ENCODE data around the gene UST.

Gene UST

GRCh38 chr6:149074832-149075258, 328.0 kb downstream of the UST start:
- DNase-seq: no peak

- peak; percentile 67 for DNase-seq
Measured at GRCh38 chr6:149075616-149076354, 329.0 kb downstream of the UST start.

GRCh38 chr6:149076355-149076734, 329.5 kb downstream of the UST start:
- DNase-seq: no peak

- DNase-seq: no peak
Measured at GRCh38 chr6:149077208-149077607, 330.4 kb downstream of the UST start.

GRCh38 chr6:149078211-149078782, 331.5 kb downstream of the UST start:
- no peak for DNase-seq

DNA sequence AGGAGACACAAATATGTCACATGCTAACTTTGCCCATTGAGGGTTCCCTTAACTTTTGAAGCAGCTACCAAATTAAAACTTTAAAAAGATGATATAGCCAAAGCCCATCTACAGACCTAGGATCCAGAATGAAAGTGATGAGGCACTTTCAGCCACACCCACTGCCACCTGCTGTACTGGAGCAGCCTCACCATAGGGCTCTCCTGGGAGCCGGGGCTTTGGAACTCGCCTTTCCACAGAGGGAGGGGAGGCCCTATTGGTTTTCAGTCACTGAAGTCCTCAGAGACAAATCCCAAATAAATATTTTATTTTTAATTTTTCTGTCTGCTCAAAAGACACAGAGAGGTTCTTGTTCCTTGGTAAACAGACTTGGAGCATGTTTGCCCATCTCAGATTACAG, 332.6 kb downstream of the UST start:
- no peak for DNase-seq

DNA sequence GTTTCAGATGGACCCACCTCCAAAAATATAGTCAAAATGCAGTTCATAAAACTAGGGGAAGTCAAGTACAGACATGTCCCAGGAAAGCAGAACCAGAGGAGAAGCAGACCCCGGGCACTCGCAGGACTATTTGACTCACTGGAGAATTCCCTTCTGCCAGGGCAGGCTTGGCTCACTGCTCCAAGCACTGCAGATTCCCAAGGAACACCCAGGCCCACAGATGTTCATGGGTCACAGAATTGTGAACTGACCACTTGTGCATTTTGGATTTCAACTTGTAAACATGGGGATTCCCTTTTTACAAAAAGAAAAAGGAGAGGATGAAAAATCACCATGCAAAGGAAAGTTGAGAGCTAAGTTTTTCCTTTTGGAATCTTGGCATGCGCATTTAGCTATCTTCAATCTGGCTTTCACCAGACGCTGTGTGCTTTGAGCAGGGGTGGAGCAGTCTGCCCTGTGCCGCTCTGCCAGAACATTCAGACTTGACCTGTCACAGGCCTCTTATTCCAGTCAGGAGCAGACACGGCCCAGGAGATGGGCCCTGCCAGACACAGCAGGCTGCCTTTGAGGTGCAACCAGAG, 333.2 kb downstream of the UST start:
- DNase-seq: no peak

DNA sequence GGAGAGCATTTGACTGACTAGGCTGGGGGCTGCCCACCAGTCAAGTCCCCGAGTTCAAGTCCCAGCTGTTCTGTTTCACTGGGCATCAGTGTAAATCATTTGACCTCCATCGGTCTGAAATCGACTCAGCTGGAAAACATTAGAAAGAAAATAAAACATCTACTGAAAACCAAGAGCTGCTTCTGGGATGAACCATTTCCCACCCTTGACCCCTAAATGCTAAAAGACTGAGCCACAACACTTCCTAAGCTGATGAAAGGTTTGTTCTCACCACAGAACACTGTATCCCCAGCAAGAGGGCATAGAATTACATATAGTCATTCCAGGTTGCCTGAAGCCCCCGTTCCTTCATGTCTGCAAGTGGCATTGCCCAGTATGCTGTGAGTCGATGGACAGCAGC, 333.7 kb downstream of the UST start:
- no peak for DNase-seq

DNA sequence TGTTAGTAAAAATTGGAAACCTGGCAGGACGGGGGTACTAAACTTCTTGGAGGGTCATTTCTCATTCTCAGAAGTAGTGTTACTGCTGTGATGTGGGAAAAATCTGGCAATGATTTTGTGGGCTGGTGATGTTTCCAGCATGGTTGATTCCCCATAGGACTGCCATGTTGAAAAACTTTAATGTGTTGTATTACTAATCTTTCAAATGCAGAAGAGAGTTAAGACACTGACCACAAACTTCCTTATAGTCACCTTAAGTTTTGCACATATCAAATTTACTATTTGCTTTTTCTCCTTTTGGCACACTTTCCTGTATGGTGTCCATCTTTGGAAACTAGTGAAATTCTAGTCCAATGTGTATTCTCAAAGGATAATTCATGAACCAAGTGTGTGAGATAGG, 334.5 kb downstream of the UST start:
- DNase-seq: no peak

DNA sequence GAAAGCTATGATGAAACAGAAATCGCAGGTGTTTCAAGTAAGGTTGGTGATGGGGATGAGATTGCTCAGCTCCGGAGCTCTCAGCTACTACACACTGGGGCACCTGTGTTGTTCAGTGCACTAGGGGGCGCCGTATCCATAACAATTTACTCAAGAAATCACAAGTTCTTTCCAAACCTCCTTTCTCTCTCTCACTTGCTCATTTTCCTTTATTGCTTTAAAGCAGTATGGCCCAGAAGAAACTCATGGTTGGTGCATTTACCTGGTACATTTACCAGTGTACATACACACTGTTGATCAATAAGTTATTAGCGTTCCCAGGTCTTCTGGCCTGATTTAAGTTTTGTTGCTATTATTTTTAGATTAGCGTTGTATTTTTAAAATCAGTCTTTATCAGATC, 335.5 kb downstream of the UST start:
- peak; percentile 87 for DNase-seq

DNA sequence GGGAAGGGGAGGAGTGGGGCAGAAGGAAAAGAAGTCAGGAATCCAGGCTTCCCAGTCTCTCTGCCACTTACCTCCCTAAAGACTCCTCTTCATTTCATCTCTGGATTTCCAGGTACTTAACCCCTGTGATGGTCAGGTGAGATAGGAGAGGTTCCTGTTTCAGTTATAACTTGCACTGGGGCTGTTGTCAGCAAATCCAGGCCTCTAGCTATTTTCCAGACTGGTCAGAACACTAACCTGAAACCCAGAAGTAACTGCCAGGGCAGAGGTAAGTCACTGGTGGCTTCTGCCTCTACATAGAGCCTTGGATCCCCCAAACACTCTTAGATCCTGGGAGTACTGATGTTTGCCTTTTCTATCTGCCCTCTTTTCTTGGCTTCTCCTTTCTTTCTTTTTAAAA, 337.2 kb downstream of the UST start:
- no peak for DNase-seq

- DNase-seq: no peak
Measured at GRCh38 chr6:149084808-149085556, 338.2 kb downstream of the UST start.

- DNase-seq: no peak
Measured at GRCh38 chr6:149085557-149085938, 338.7 kb downstream of the UST start.

DNA sequence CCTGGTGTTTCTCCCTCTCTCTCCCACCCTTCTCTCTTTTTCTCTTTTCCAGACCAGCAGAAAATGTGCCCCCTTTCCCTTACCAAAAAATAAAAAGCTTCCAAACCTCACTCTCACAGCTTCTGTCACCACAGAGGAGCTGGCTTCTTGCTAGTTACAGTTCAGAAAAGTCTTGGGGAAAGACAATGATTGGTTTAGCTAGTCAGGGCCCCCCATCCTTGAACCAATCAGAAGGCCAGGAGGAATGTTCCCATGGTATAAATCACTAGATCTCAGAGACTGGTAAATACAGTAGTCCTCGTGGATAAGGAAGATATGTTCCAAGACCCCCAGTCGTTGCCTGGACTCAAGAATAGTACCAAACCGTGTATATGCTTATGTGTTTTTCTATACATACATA, 339.5 kb downstream of the UST start:
- DNase-seq: no peak

- no peak for DNase-seq
Measured at GRCh38 chr6:149087898-149088297, 341.1 kb downstream of the UST start.

GRCh38 chr6:149088361-149088760, 341.5 kb downstream of the UST start:
- no peak for DNase-seq

DNA sequence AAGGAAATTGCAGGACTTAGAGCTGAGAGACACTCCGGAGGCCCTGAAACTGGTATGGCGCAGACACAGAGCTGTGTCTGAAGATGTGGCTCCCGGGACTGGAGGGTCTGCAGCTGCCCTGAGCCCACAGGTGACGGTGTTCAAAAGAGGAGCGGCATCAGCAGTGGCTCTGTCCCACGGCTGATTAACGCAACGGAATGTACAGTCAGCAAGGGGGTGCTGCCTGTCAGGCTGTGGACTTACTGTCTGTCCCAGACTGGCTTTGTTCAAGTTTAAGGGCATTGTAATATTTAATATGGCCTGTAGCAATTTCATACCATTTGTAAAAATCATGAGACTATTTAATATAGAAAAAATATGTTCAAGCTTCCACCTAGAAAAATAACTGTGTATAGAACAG, 342.7 kb downstream of the UST start:
- DNase-seq: peak; percentile 61

DNA sequence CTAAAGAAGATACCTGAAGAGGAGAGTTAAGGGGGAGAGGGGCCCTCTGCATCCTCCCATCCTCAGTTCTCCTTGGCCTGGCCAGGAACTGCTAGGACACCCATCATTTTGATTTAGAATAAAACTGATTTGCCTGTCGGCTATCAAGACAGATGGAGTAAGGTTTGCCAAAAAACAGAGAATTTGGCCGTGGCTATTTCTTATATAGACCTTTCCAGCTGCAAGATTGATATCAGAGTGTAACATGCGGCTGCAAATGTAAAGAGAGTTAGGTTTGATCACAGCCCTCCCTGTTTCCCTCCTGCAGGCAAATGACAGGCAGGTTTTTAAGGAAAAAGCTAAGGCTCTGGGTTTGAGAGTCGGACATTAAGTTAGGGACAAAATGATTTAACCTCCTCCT, 344.1 kb downstream of the UST start:
- DNase-seq: no peak

- no peak for DNase-seq
Measured at GRCh38 chr6:149093643-149094042, 346.8 kb downstream of the UST start.

DNA sequence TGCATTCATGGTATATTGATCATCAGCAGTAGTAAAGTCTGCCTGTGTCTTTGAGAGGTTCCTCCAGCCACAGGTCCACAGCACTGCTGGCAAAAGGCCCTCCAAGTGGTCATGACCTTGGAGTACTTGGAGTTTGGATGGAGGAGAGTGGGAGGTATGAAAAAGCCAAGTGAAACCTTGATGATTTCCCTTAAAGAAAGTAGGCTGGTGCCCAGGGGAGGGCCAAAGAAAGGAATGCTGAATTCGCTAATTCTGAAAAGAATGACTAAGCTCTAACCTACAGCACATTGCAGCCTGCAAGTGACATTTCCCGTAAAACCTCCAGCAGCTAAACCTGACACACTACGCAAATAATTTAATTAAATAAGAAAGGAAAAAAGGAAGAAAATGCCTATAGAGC, 347.3 kb downstream of the UST start:
- no peak for DNase-seq

DNA sequence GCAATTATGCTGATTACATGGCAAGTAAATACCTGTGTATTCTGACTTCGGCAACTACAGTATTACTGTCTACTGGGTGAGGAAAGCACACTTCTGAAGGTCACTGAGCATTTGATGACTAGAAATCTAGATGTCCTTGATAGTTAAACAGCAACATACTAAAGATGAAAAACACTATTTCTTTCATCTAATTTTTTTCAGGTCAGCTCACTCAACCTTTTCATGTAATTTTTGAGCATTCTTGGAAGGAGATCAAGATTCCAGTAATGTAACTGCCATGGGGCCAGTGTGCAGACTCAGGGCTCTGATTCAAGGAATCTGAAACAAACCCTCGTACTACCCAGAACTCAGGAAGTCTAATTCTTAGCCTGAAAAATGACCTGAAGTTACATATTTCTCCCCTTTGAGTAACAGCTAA, 348.1 kb downstream of the UST start:
- no peak for DNase-seq

- peak; percentile 70 for DNase-seq
Measured at GRCh38 chr6:149095842-149096241, 349.0 kb downstream of the UST start.

- DNase-seq: no peak
Measured at GRCh38 chr6:149097794-149098193, 351.0 kb downstream of the UST start.

DNA sequence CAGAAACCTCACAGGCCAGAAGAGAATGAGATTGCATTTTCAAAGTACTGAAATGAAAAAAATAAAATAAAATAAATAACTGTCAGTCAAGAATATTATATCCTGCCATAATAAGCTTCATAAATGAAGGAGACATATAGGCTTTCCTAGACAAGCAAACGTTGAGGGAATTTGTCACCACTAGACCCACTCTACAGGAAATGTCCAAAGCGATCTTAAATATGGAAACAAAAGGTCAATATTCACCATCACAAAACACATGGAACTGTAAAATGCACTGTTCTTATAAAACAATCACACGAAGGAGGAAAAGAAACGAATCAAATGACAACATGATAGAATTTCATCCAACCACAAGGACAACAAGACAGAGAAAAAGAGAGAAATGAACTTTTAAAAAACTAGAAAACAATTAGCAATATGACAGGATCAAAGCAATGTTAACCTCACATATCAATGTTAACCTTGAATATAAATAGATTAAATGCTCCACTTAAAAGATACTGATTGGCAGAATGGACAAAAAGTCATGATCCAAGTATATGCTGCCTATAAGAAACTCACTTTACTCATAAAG, 352.0 kb downstream of the UST start:
- no peak for DNase-seq

All from hematopoietic multipotent progenitor cell treated with erythropoietin and hydrocortisone succinate and interleukin-3 and kit ligand, for 4 days (in vitro differentiated cells).